Esophagus muscularis mucosa (tissue), 3 donors: Measurements from ENCODE around the gene PHF13.

Experiments
- POLR2A ChIP-seq: fragments of 450-650 bp; IDR thresholded peaks from one replicate; pipeline ENCODE4 v1.6.1; 2017; ENCODE audit warnings: antibody characterized with exemption, moderate library complexity, mild to moderate bottlenecking, low read depth
- POLR2AphosphoS5 ChIP-seq, 2 donors: sonication (generic); formaldehyde crosslinking; IDR thresholded peaks; one replicate each; pipeline ENCODE4 v1.6.1; 2017; ENCODE audit warnings: antibody characterized with exemption in 2 of 2
- TF ChIP-seq, protein P1 (sequence below), 3 experiments: fragments of 200-600 bp in 2 of 3; fragments of 450-650 bp in 1 of 3; sonication (generic) in 2 of 3; IDR thresholded peaks; one replicate each; pipeline ENCODE4 v1.5.1; 2017 to 2019; ENCODE audit warnings: antibody characterized with exemption in 3 of 3, mild to moderate bottlenecking in 2 of 3, moderate library complexity in 1 of 3

GRCh38 chr1:6581561-6582305, 31.8 kb upstream of the PHF13 start:
- TF ChIP-seq POLR2A: no peak
- TF ChIP-seq, protein P1, sequence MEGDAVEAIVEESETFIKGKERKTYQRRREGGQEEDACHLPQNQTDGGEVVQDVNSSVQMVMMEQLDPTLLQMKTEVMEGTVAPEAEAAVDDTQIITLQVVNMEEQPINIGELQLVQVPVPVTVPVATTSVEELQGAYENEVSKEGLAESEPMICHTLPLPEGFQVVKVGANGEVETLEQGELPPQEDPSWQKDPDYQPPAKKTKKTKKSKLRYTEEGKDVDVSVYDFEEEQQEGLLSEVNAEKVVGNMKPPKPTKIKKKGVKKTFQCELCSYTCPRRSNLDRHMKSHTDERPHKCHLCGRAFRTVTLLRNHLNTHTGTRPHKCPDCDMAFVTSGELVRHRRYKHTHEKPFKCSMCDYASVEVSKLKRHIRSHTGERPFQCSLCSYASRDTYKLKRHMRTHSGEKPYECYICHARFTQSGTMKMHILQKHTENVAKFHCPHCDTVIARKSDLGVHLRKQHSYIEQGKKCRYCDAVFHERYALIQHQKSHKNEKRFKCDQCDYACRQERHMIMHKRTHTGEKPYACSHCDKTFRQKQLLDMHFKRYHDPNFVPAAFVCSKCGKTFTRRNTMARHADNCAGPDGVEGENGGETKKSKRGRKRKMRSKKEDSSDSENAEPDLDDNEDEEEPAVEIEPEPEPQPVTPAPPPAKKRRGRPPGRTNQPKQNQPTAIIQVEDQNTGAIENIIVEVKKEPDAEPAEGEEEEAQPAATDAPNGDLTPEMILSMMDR (IDR thresholded peaks at IDR 0.05): no peak
- TF ChIP-seq POLR2AphosphoS5 (IDR thresholded peaks at IDR 0.05): no peak
